GM23338 (cell line): ENCODE data around the gene SNX9. TPM values are rescaled to one million over a fixed set of nuclear protein-coding genes. Genes with fewer than 3 reads are reported as not detected.
"Not testable (repeated sequence)": the region's sequence is repeated elsewhere in the genome, so short reads cannot be mapped to it uniquely, and the experiment has no call there.

Source experiments
- ATAC-seq: fragments of 200-7000 bp; cut with Tn5 transposase; 3 replicates; pipeline ENCODE4 v1.9.1; 2020
- DNase-seq: peaks from one replicate; pipeline ENCODE4 v3.0.0-alpha.2; 2015; ENCODE audit warnings: low spot score
- H2AFZ ChIP-seq: fragments of 200-600 bp; sonication (generic); 2 replicates; pipeline ENCODE4 v1.8.0; 2016; ENCODE audit warnings: antibody characterized with exemption, mild to moderate bottlenecking, moderate library complexity
- H3F3A ChIP-seq: fragments of 200-600 bp; sonication (generic); replicated peaks from 2 replicates; pipeline ENCODE4 v1.8.0; 2017; ENCODE audit warnings: antibody characterized with exemption, mixed run types, low read depth
- H3K27ac ChIP-seq: fragments of 200-600 bp; sonication (generic); 2 replicates; pipeline ENCODE4 v1.6.1; 2016; ENCODE audit warnings: low read depth
- H3K27me3 ChIP-seq: fragments of 200-600 bp; sonication (generic); 2 replicates; pipeline ENCODE4 v1.8.0; 2016; ENCODE audit warnings: mild to moderate bottlenecking, mixed run types, moderate library complexity; ENCODE audit not compliant: insufficient read depth
- H3K36me3 ChIP-seq: fragments of 200-600 bp; sonication (generic); 2 replicates; pipeline ENCODE4 v1.8.0; 2016; ENCODE audit warnings: mild to moderate bottlenecking; ENCODE audit not compliant: insufficient read depth
- H3K4me1 ChIP-seq: fragments of 200-600 bp; sonication (generic); 2 replicates; pipeline ENCODE4 v1.8.0; 2016; ENCODE audit warnings: mild to moderate bottlenecking, moderate library complexity; ENCODE audit not compliant: insufficient read depth
- H3K4me2 ChIP-seq: fragments of 200-600 bp; sonication (generic); 2 replicates; pipeline ENCODE4 v1.7.1; 2017; ENCODE audit warnings: mixed run types
- H3K4me3 ChIP-seq: fragments of 200-600 bp; sonication (generic); 2 replicates; pipeline ENCODE4 v1.6.1; 2016; ENCODE audit warnings: mixed run types
- H3K79me2 ChIP-seq: fragments of 200-600 bp; sonication (generic); replicated peaks from 2 replicates; pipeline ENCODE4 v1.8.0; 2017; ENCODE audit warnings: mild to moderate bottlenecking; ENCODE audit not compliant: insufficient read depth
- H3K9me2 ChIP-seq: fragments of 200-600 bp; sonication (generic); 2 replicates; pipeline ENCODE4 v1.8.0; 2017; ENCODE audit not compliant: insufficient read depth
- H4K20me1 ChIP-seq: fragments of 200-600 bp; sonication (generic); replicated peaks from 2 replicates; pipeline ENCODE4 v1.8.0; 2017; ENCODE audit warnings: mild to moderate bottlenecking; ENCODE audit not compliant: insufficient read depth
- H3K27ac Mint-ChIP-seq: 2 replicates; pipeline ENCODE4 v1.8.0; 2020; ENCODE audit warnings: inconsistent platforms, mild to moderate bottlenecking, moderate library complexity, mixed read lengths
- H3K27me3 Mint-ChIP-seq: 3 replicates; pipeline ENCODE4 v1.8.0; 2022; ENCODE audit warnings: low read depth, mild to moderate bottlenecking, moderate library complexity, mixed read lengths, inconsistent platforms; ENCODE audit not compliant: insufficient read depth, poor library complexity
- H3K36me3 Mint-ChIP-seq: 3 replicates; pipeline ENCODE4 v1.8.0; 2021; ENCODE audit warnings: low read depth, mild to moderate bottlenecking, inconsistent platforms, moderate library complexity, mixed read lengths
- H3K4me1 Mint-ChIP-seq: 3 replicates; pipeline ENCODE4 v1.8.0; 2020; ENCODE audit warnings: mild to moderate bottlenecking, inconsistent platforms, mixed read lengths
- H3K4me3 Mint-ChIP-seq: 3 replicates; pipeline ENCODE4 v1.8.0; 2021; ENCODE audit warnings: moderate library complexity, mild to moderate bottlenecking, inconsistent platforms, mixed read lengths
- H3K9me3 Mint-ChIP-seq: 3 replicates; pipeline ENCODE4 v1.8.0; 2020; ENCODE audit warnings: moderate library complexity, mild to moderate bottlenecking, inconsistent platforms, mixed read lengths
- ZNF114 ChIP-seq: fragments of 250-450 bp; sonication (Bioruptor Pico); IDR thresholded peaks from 2 replicates; pipeline ENCODE4 v1.5.0; 2020; ENCODE audit warnings: mild to moderate bottlenecking, moderate library complexity
- ZNF462 ChIP-seq: fragments of 250-450 bp; sonication (Bioruptor Pico); IDR thresholded peaks from 2 replicates; pipeline ENCODE4 v1.5.0; 2020; ENCODE audit warnings: mild to moderate bottlenecking, moderate library complexity
- polyA plus RNA-seq: library from polyadenylated mRNA; unstranded; fragments of >200 nt; fragmentation: Nextera tagmentation; extraction: Ambion mirVana; gene quantifications from 2 replicates; pipeline ENCODE4 v1.2.1, GENCODE V29; 2016
- total RNA-seq: library from RNA; depleted of rRNA; stranded (reverse); fragments of >200 nt; shearing (Covaris generic); gene quantifications from 2 replicates; pipeline ENCODE4 v1.2.3, GENCODE V29; 2014
- TF ChIP-seq, protein P1 (sequence below), 2 experiments: fragments of 200-600 bp in 1 of 2; sonication (generic) in 1 of 2; conservative IDR thresholded peaks; 2 replicates each; pipeline versions ENCODE4 v1.5.1 to v1.6.1; 2016 to 2017; ENCODE audit warnings: antibody characterized with exemption in 2 of 2, low read depth in 2 of 2, mild to moderate bottlenecking in 2 of 2, moderate library complexity in 1 of 2

Gene SNX9
- total and polyA plus RNA-seq, 2 experiments from 2014 or later = 18.4 to 23.3 TPM

DNA sequence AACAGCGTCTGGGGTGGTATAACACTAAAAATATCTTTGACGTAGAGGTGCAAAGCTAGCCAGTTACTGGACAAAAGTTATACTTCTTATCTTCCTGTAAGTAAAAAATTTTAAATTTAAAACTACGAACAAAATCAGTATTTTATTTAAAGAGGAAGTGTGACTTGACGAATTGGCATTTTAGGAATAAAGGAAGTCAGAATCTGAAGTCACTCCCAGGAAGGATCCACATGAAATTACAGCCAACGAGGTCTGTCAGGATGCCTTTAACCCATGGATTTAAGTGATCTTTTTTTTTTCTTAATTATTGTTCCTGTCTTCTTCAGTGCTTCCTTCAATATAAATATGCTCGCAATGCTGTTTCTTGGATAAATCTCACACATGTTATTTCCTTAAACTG is 27.2 kb upstream of the SNX9 start (continued):
- TF ChIP-seq, protein P1, sequence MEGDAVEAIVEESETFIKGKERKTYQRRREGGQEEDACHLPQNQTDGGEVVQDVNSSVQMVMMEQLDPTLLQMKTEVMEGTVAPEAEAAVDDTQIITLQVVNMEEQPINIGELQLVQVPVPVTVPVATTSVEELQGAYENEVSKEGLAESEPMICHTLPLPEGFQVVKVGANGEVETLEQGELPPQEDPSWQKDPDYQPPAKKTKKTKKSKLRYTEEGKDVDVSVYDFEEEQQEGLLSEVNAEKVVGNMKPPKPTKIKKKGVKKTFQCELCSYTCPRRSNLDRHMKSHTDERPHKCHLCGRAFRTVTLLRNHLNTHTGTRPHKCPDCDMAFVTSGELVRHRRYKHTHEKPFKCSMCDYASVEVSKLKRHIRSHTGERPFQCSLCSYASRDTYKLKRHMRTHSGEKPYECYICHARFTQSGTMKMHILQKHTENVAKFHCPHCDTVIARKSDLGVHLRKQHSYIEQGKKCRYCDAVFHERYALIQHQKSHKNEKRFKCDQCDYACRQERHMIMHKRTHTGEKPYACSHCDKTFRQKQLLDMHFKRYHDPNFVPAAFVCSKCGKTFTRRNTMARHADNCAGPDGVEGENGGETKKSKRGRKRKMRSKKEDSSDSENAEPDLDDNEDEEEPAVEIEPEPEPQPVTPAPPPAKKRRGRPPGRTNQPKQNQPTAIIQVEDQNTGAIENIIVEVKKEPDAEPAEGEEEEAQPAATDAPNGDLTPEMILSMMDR (conservative IDR thresholded peaks at IDR 0.05; ENCODE audit: low read depth in 2 of 2) = no peak

DNA sequence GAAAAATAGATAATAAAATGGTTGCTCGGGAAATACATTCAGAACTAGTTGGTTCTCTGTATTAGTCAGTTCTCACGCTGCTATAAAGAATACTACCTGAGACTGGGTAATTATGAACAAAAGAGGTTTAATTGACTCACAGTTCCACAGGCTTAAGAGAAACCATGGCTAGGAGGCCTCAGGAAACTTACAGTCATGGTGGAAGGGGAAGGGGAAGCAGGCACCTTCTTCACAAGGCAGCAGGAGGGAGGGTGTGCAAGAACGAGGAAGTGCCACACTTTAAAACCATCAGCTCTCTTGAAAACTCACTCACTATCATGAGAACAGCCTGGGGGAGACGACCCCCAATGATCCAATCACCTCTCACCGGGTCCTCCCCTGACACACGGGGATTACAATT is 24.2 kb upstream of the SNX9 start:
- DNase-seq (no peak), ATAC-seq (no peak)
- H3K36me3 Mint-ChIP-seq = no peaks in the 10 kb centered on the region
- Histone ChIP-seq H3K36me3 (no peaks in the 10 kb centered on the region), H4K20me1 (no peaks in the 10 kb centered on the region), H2AFZ (peak overlapping the region; percentile 83; the same call in 1 of the 2 replicates), H3K9me2 (0 out of 2 replicates have a peak, but pooled peaks cover 4% of the 10 kb centered on the region), H3K27ac (no peak overlapping the region), H3F3A (no peaks in the 10 kb centered on the region), H3K4me1 (no peaks in the 10 kb centered on the region), H3K79me2 (no peaks in the 10 kb centered on the region), H3K4me2 (no peak overlapping the region), H3K27me3 (no peaks in the 10 kb centered on the region), H3K4me3 (no peak overlapping the region)
- H3K4me3 Mint-ChIP-seq = no peak overlapping the region
- H3K4me1 Mint-ChIP-seq = no peaks in the 10 kb centered on the region
- H3K27me3 Mint-ChIP-seq = no peaks in the 10 kb centered on the region
- TF ChIP-seq ZNF114 (no peak), ZNF462 (CRISPR knock-in tag) (no peak)
- no peak overlapping the region for H3K27ac Mint-ChIP-seq
- H3K9me3 Mint-ChIP-seq = no peaks in the 10 kb centered on the region; the same call in 2 of the 3 replicates

DNA sequence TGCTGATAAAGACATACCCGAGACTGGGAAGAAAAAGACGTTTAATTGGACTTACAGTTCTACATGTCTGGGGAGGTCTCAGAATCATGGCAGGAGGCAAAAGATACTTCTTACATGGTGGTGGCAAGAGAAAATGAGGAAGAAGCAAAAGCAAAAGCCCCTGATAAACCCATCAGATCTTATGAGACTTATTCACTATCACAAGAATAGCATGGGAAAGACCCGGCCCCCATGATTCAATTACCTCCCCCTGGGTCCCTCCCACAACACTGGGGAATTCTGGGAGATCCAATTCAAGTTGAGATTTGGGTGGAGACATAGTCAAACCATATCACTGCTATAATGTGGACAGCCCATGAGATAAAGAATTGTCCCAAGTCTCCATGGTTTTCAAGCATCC is 23.5 kb upstream of the SNX9 start:
- not testable (repeated sequence) for H3K27ac Mint-ChIP-seq, H3K4me3 ChIP-seq, H3K9me3 Mint-ChIP-seq, H3K27me3 ChIP-seq, H4K20me1 ChIP-seq, DNase-seq, ATAC-seq, H3K27me3 Mint-ChIP-seq, H3K4me1 Mint-ChIP-seq, H3K27ac ChIP-seq, H3F3A ChIP-seq, H3K4me1 ChIP-seq, H3K9me2 ChIP-seq, H3K36me3 Mint-ChIP-seq, H3K79me2 ChIP-seq, H3K4me3 Mint-ChIP-seq, H3K36me3 ChIP-seq, H3K4me2 ChIP-seq
- peak overlapping the region; percentile 73 for H2AFZ ChIP-seq
